MM.1S (cell line): ENCODE data around the gene PSORS1C1.

ENCODE experiments used
- DNase-seq: peaks from one replicate; pipeline ENCODE4 v3.0.0-alpha.2; 2015
- H2AFZ ChIP-seq: fragments of 300-600 bp; sonication (generic); 2 replicates; pipeline ENCODE4 v1.6.0; 2016; ENCODE audit warnings: antibody characterized with exemption, low read length
- H3F3A ChIP-seq: fragments of 300-600 bp; sonication (generic); 2 replicates; pipeline ENCODE4 v1.6.1; 2016; ENCODE audit warnings: mild to moderate bottlenecking, antibody characterized with exemption, low read length, moderate library complexity, mixed read lengths; ENCODE audit not compliant: insufficient read depth
- H3K27ac ChIP-seq: fragments of 300-600 bp; sonication (generic); 2 replicates; pipeline ENCODE4 v1.5.1; 2016; ENCODE audit warnings: mild to moderate bottlenecking, low read length
- H3K27me3 ChIP-seq: fragments of 300-600 bp; sonication (generic); replicated peaks from 2 replicates; pipeline ENCODE4 v1.6.0; 2016; ENCODE audit warnings: low read length; ENCODE audit not compliant: insufficient read depth
- H3K36me3 ChIP-seq: fragments of 300-600 bp; sonication (generic); replicated peaks from 2 replicates; pipeline ENCODE4 v1.6.1; 2016; ENCODE audit warnings: mild to moderate bottlenecking, low read length, mixed read lengths; ENCODE audit not compliant: insufficient read depth
- H3K4me1 ChIP-seq: fragments of 300-600 bp; sonication (generic); 2 replicates; pipeline ENCODE4 v1.6.1; 2016; ENCODE audit warnings: low read length, mixed read lengths
- H3K4me2 ChIP-seq: fragments of 300-600 bp; sonication (generic); 2 replicates; pipeline ENCODE4 v1.6.0; 2016; ENCODE audit warnings: low read depth, low read length
- H3K4me3 ChIP-seq: fragments of 300-600 bp; sonication (generic); 2 replicates; pipeline ENCODE4 v1.5.1; 2016; ENCODE audit warnings: low read length, mixed read lengths
- H3K79me2 ChIP-seq: fragments of 300-600 bp; sonication (generic); 2 replicates; pipeline ENCODE4 v1.6.1; 2016; ENCODE audit warnings: mixed run types, low read length, mixed read lengths
- H3K9ac ChIP-seq: fragments of 300-600 bp; sonication (generic); 2 replicates; pipeline ENCODE4 v1.6.1; 2016; ENCODE audit warnings: low read length, mixed read lengths
- H3K9me2 ChIP-seq: fragments of 300-600 bp; sonication (generic); replicated peaks from 2 replicates; pipeline ENCODE4 v1.6.1; 2016; ENCODE audit warnings: mild to moderate bottlenecking, low read length, mixed read lengths; ENCODE audit not compliant: insufficient read depth
- H3K9me3 ChIP-seq: fragments of 300-600 bp; sonication (generic); replicated peaks from 2 replicates; pipeline ENCODE4 v1.6.1; 2016; ENCODE audit warnings: mild to moderate bottlenecking, low read length, mixed read lengths; ENCODE audit not compliant: insufficient read depth
- H4K20me1 ChIP-seq: fragments of 300-600 bp; sonication (generic); 2 replicates; pipeline ENCODE4 v1.6.1; 2016; ENCODE audit warnings: mild to moderate bottlenecking, low read length, moderate library complexity, mixed read lengths; ENCODE audit not compliant: insufficient read depth
- CTCF ChIP-seq: fragments of 300-600 bp; sonication (generic); IDR thresholded peaks from 2 replicates; pipeline ENCODE4 v1.5.1; 2016; ENCODE audit warnings: antibody characterized with exemption, low read length, mixed read lengths
- EZH2 ChIP-seq: fragments of 300-600 bp; sonication (generic); optimal IDR thresholded peaks from 2 replicates; pipeline ENCODE3; 2017; ENCODE audit warnings: low read depth, mild to moderate bottlenecking, antibody characterized with exemption, low read length, mixed read lengths
- EZH2phosphoT487 ChIP-seq: fragments of 300-600 bp; sonication (generic); IDR thresholded peaks from 2 replicates; pipeline ENCODE4 v1.6.1; 2018; ENCODE audit warnings: antibody characterized with exemption, low read length

The PSORS1C1 gene

DNA sequence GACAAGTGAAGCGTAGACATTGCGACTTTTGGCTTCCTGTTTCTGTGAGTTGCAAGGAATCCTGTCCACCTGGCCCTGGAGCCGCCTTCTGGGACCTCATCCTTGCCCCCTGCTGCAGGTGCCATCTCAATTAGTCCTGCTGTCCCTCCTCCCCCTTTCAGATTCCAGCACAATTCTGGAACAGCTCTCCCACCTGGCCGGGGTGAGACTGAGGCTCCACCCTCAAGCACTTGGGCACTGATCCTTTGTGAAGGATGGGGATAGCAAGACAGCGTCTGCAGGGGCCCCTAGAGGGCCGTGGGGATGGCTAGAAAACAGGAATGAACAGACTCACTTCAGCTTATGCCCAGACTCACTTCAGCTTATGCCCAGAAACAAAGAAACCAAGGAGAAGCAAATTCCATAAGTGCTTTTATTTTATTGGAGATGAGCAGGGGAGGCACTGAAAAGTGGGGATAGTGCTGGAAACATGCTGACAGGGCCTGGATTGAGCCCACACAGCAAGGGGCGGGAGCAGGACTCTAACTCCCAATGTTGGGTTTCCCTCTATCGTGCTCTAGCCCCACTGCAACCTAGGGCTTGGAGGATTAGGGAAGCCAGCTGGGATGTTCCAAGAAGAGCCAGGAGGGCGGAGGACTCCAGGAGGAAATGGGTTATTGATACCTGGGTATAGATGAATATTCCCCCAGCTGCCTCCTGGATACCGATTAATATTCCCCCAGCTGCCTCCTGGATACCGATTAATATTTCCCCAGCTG is 3.6 kb upstream of the PSORS1C1 start:
- H3F3A ChIP-seq: no peaks in the 10 kb centered on the region
- H3K9ac ChIP-seq: no peak overlapping the region
- H3K9me3 ChIP-seq: no peaks in the 10 kb centered on the region
- no peaks in the 10 kb centered on the region for H3K4me1 ChIP-seq
- no peak overlapping the region for H3K4me3 ChIP-seq
- H3K27ac ChIP-seq: no peak overlapping the region
- no peak overlapping the region for H3K4me2 ChIP-seq
- peaks cover 61% of the 10 kb centered on the region for H3K27me3 ChIP-seq
- H3K79me2 ChIP-seq: no peaks in the 10 kb centered on the region
- H3K36me3 ChIP-seq: no peaks in the 10 kb centered on the region
- H4K20me1 ChIP-seq: no peaks in the 10 kb centered on the region
- no peak overlapping the region for H2AFZ ChIP-seq
- TF ChIP-seq EZH2 (no peak), EZH2phosphoT487 (no peak), CTCF (no peak)
- DNase-seq: no peak
- H3K9me2 ChIP-seq: no peaks in the 10 kb centered on the region

DNA sequence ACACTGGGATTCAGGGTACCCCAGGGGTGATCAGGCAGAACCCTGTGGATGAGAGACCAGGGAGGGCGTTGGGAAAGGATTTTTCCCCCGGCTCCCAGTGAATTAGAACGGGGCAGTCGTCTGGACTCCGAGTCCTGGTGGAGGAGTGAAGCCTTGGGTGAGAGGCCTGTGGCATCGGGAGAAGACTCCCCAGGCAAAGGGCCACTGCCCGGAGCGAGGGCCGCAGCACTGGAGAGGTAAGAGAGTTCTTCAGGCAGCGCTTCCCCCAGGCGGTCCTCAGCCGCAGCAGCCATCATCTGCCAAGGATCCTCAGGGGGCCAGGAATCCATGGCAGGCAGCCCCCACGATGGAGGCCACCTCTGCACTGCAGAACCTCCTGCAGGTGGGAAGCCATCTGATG is 2.9 kb upstream of the PSORS1C1 start:
- DNase-seq: no peak
- Histone ChIP-seq H2AFZ (no peak overlapping the region), H3K4me2 (no peak overlapping the region), H4K20me1 (no peaks in the 10 kb centered on the region), H3K4me3 (no peak overlapping the region), H3K9me3 (no peaks in the 10 kb centered on the region), H3K27ac (no peak overlapping the region), H3K9me2 (no peaks in the 10 kb centered on the region), H3K27me3 (peaks cover 68% of the 10 kb centered on the region), H3F3A (no peaks in the 10 kb centered on the region), H3K4me1 (no peaks in the 10 kb centered on the region), H3K9ac (no peak overlapping the region), H3K36me3 (no peaks in the 10 kb centered on the region), H3K79me2 (no peaks in the 10 kb centered on the region)
- TF ChIP-seq EZH2phosphoT487: no peak
- TF ChIP-seq EZH2: no peak
- no peak for TF ChIP-seq CTCF

- no peaks in the 10 kb centered on the region for H3K9me2 ChIP-seq
- DNase-seq: no peak
- TF ChIP-seq EZH2phosphoT487 (no peak), EZH2 (no peak), CTCF (no peak)
- no peak within 1 kb of the TSS for H3K27ac ChIP-seq
- H3K4me2 ChIP-seq: no peak within 1 kb of the TSS
- H3K4me3 ChIP-seq: no peak within 1 kb of the TSS
- H3K9ac ChIP-seq: no peak within 1 kb of the TSS
- no peaks in the 10 kb centered on the region for H3F3A ChIP-seq
- H3K9me3 ChIP-seq: no peaks in the 10 kb centered on the region
- H3K27me3 ChIP-seq: peaks cover 71% of the 10 kb centered on the region
- no peaks in the 10 kb centered on the region for H3K36me3 ChIP-seq
- no peaks in the 10 kb centered on the region for H3K4me1 ChIP-seq
- no peaks in the 10 kb centered on the region for H3K79me2 ChIP-seq
- no peak within 1 kb of the TSS for H2AFZ ChIP-seq
- no peaks in the 10 kb centered on the region for H4K20me1 ChIP-seq
Observed at GRCh38 chr6:31112478-31112877, 2.1 kb upstream of the PSORS1C1 start, which contains the start of gene C6orf15. Gene C6orf15 (minus strand): TSS chr6:31112575. CDS start chr6:31112555, 20 bp downstream.
